DMS 273 treated with DMSO at 0.1 percent for 48 hours (cell line): Measurements from ENCODE around the gene NCBP3.
"Not testable (repeated sequence)": the region's sequence is repeated elsewhere in the genome, so short reads cannot be mapped to it uniquely, and the experiment has no call there.

Experiments
- DNase-seq: peaks from one replicate; lab custom pipeline; 2025; lab: John Stamatoyannopoulos, UW

The NCBP3 gene

DNA sequence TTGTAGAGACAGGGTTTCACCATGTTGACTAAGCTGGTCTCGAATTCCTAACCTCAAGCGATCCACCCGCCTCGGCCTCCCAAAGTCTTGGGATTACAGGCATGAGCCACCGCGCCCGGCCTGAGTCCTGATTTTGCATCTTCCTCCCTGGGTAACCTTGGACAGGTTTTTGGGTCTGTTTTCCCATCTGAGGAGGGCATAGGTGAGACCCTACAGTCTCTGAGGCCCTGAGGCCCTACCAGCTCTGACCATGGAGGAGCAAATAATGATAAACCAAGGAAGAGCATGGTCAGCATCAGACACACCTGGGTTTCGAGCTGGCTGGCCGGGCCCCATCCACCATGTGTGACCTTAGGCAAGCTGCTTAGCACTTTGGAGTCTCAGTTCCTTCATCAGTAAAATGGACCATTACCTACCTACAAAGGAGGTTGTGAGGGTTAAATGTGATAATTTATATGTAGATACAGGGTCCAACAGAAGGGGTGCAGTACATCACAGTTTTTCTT, 1.2 kb upstream of the NCBP3 start:
- no peak for DNase-seq

DNA sequence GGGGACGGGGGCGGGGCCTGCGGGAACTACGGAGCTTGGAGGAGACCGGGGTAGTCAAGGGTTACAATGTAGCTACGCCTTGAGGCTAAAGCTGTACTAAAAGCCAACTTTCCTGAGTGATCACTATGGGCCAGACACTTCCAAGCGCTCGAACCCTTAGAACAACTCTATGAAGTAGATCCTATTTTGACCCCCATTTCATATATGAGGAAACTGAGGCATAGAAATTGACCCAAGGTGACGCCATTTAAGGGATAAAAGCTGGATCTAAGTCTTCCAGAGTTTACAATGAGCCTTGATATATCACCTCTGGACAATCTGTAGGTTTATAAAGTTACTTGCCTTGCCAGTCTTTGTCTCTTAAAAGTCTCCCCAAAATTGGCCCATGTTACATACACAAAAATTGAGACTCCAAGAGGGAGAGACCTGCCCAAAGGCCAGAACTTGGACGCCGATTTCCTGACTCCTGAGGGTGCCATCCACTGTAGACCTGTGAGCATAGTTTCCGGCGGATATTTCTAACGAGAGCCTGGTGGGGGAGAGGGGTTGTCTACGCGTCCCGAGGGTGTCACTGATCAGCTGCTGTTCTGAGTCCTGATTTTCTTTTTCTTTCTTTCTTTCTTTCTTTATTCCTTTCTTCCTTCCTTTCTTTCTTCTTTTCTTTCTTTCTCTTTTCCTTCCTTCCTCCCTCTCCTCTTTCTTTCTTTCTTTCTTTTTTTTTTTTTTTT, 555 bp upstream of the NCBP3 start:
- no peak for DNase-seq

DNA sequence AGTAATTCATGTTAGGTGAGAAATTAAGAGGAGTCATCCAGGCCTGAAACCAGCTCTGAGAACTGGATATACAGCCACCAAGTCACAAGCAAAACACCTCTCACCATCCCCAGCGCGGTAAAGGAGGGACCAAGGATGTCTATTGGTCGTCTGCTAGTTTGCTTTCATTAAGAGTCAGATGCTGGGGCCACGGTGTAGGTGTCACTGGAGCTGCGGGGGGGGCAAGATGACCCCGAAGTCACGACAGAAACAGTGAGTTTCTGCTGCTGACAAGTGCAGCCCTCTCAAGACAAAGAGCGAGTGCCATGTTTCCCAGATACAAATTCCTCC, 790 bp downstream of the NCBP3 start:
- DNase-seq: no peak

DNA sequence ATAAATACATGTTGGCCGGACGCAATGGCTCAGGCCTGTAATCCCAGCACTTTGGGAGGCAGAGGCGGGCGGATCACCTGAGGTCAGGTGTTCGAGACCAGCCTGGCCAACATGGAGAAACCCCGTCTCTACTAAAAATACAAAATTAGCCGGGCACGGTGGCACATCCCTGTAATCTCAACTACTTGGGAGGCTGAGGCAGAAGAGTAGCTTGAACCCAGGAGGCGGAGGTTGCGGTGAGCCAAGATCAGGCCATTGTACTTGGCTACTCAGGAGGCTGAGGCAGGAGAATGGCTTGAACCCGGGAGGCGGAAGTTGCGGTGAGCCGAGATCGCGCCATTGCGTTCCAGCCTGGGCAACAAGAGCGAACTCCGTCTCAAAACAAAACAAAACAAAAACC, 1.5 kb downstream of the NCBP3 start:
- DNase-seq: not testable (repeated sequence)

DNA sequence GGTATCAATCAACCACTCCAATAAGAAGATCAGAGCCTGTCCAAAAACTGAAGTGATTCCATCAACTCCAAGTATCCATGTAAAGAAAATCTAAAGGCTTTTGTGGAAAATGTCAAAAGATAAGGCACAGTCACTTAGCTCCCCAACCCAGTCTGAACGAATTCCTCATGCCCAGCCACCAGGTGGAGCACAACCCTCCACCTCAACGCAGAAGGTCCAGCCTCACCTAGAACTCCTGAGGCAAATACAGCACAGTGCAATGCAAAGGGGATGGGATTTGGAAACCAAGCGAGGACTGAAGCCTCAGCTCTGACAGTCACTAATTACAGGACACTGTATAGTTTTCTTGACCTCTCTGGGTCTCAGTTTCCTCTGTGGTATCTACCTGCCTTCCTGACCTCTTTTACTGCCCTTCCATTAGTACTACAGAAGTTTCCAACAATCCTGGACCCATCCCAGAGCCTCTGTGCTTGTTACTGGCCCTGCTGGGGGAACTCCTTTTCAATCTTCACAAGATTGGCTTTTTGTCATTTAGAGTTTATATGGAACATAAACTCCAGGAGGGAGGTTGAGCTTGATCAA, 2.0 kb downstream of the NCBP3 start:
- no peak for DNase-seq

DNA sequence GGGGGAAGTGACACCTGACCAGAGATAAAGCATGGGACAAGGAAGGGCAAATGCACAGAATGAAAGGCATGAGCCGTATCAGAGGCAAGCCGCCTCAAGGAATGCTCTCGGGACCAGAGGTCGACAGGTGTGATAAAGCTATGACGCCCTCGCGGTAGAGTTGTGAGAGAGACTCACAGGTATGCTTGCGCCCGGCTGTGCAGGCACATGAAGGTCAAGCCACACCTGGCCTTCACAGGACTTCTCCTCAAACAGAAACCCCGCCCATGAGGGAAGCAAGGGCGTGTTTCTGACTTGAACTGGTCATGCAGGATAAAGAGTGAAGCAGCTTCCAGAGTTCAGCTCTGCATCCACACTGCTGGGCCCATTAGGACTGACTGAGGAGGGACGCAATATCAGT, 7.8 kb downstream of the NCBP3 start:
- DNase-seq: no peak

DNA sequence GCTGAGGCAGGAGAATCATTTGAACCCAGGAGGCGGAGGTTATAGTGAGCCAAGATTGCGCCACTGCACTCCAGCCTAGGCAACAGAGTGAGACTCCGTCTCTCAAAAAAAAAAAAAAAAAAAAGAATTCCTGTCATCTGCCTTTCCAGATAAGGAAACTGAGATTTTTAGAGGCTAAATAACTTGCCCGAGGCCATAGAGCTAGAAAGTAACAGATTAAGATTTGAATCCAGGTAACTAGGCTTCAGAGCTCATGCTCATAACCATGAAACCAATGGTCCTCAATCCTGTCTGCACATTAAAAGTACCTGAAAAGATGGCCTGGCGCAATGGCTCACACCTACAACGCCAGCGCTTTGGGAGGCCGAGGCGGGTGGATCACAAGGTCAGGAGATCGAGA, 9.5 kb downstream of the NCBP3 start:
- no peak for DNase-seq

DNA sequence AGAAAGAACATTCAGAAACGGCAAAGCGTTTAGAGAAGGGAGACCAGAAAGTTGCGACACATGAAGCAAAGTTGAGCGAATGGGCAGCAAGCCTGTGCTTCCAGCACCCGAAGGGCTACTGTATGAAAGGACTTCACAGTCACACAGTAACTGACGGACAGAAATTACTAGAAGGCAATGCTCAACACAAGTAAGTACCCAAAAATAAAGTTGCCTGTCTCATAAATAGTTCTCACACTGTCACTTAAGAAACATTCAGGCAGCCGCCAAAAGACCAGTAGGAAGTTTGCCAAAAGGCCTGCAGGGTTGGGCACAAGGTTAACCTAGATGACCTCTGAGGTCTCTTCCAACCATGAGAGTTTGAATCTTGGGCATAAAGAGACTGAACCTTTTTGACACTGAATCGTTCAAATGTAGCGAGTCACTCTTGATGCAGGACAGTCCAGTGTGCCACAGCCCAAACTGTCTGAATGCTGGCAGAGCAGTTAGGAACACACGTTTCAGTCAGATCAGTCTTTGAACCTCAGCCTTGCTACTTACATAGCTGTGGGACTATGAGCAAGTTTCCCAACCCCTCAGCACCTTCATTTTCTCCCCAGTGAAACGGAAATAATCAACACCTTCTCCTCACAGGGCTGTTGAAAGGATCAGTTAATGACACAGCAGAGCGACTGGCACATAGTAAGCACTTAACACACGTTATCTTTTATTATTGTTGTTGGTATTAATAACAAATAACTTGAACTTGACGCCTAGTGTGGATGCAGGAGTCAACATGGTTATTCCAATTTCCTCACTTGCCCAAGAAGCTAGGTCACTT, 10.4 kb downstream of the NCBP3 start:
- no peak for DNase-seq

DNA sequence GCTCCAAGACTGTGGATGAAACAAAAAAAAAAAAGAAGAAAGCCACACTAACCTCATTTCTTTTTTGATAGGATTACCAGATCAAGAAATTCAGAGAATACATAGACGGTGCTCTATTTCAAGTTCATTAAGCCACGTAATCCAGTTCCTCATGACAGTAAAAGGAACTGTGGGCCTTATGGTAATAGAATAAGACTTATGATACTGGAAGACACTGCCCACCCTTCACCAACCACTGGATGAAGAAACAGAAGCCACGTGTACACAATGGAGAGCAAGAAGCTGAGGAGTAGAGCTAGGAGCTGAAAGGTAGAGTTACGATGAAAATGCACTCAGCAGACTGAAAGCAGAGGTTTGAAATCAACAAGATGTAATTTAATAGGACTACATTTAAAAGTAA, 11.2 kb downstream of the NCBP3 start:
- no peak for DNase-seq

DNA sequence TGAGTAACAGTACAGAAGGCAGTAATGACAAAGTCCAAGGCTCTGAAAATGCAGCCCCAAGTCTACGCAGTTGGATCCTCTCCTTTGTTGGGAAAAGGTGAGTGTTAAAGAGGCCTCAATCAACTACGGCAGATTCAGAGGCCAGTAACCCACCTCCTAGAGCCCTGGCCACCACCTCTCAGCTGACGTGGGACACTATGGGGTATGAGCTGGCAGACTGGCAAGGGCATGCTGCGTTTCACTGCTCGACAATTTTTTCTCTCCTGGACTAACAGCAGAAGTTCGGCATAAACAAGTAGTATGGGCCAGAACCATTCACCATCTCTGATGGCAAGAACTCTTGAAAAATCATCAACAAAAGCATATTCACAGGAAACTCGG, 17.2 kb downstream of the NCBP3 start:
- DNase-seq: no peak

DNA sequence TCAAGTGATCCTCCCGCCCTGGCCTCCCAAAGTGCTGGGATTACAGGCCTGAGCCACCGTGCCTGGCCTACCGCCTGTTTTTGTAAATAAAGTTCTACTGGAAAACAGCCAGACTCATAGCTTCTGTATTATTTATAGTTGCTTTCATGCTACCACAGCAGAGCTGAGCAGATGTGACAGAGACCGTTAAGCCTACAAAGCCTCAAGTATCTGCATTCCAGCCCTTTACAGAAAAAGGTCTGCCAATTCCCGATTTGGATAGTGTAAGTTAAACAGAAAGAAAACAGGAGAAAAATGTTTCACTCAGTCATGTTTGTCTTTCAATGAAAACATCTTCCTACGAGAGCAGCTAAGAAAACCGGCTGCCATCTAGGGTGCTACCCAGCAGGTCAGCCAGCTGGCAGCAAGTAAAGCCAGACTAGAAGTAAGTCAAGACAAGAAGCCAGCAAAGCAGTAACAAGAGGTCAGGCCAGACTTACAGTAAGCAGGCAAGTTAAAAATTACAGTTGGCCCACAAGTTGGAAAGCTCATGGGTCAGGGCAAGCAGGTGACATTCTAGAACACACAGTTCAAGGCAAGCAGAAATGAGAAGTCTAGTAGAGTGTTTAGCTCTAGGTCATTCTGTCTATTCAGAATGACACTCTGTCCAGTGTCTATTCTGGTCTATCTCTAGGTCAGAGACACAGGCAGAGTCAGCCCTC, 17.7 kb downstream of the NCBP3 start:
- DNase-seq: no peak

DNA sequence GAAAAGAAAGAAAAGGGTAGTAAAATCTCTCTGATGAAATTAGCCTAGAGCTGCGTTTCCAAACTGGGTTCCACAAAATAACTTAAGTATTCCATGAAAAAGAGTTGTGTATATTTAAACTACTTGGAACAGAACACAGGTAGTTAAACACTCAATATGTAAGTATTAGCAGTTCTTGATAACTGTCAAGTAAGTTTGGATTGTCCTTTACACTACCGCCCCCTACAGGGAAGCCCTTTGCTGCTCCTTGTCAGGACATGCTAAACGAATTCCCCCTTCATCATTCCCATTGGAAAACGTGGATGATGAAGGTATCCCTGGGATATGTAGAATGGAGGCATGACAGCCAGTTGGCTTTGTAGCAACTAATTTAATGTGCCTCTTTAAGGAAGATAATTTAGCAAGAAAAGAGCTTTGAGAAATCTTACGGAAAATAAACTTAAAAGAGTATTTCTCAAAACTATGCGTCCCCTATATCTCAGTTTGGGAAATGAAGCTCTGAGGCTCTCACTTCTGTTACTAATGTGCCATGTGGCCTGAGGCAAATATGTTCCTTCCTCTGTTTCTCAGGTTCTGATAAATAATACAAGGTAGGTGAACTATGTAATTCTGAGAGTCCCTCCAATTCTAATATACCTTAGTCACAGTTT, 18.8 kb downstream of the NCBP3 start:
- peak; percentile 14 for DNase-seq

DNA sequence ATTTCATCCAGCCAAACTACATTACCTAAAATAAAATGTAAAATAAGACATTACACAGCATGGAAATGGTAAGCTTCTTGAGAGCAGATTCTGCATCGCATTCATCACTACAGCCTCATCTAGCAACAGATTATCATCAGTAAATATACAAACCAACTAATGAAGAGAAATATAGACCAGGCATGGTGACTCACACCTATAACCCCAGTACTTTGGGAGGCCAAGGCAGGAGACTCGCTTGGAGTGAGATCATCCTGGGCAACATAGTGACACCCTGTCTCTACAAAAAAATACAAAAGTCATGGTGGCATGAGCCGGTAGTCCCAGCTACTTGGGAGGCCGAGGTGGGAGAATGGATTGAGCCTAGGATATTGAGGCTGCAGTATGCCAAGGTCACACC, 19.9 kb downstream of the NCBP3 start:
- DNase-seq: no peak

DNA sequence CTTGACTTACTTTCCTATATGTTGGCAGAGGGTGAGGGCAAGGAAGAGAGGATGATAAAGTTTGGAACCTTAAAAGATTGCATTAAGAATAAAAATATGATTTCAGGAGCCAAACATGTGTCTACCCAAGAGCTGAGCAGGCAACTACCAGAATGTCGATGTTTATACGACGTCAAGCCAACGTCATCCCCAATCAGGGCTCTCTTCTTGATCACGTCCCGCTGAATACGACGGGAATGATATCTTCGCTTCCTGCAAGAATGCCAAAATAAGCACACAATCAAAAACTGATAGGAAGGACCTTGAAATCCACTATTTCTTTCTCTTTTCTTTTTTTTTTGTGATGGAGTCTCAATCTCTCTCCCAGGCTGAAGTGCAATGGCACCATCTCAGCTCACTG, 24.9 kb downstream of the NCBP3 start:
- no peak for DNase-seq

DNA sequence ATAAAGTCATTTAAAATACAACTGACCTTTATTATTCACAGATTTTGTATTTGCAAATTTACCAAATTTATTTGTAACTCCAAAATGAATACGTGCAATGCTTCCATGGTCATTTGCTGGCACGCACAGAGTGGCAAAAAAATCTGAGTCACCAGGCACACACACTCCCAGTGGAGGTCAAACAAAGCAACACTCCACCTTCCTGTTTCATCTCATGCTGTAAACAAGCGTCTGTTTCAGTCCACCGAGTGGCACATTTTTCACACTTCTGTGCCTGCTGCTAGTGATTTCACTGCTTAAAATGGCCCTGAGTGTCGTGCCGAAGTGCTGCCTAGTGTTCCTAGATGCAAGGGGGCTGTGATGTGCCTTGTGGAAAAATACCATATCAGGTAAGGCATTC, 27.3 kb downstream of the NCBP3 start:
- no peak for DNase-seq

DNA sequence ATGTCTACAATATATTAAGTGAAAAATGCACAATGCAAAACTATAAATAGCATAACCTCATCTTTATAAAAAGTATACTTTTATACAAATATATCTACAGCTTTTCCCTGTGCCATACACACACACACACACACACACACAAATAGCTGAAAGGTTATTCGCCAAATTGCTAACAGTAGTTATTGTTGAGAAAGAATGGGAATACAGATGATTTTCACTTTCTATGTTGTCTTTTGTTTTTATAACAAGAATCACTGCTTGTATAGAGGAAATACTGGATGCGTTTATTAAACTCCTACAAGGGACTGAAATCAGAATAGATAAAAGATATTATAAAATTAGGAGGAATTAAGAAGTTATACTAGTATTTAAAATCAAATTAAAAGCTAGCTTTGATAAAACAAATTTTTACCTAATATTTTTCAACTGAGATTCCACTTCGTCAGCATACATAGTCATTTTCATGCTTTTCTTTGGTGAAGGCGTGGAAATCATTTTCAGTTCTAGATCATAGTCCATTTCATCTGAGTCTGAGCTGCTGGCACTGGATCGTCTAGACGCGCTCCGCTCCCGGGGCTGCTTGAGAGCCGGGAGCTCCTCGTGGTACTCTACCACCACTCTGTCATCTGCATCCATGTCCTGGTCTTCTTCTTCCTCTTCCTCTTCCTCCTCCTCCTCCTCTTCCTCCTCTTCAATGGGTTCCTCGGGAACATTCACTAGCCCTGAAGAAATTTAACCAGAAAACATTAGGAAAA, 28.0 kb downstream of the NCBP3 start:
- no peak for DNase-seq

DNA sequence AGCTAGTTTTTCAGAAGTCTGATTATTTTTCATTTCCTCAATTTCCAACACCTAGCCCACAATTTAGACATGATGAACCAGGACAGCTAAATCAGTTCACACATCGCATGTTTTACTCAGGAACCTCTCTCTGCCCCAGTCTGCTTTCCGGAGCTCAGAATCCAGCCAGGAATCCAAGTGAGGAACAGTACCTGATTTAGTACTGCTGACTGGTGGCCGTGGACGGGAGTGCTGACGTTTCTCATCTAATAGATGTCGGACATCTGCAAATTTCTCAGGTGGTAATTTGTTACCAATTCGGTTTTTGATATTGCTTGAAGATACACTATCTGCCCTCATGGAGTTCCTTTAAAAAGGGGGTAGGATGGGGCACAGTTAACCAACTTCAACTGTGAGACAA, 30.1 kb downstream of the NCBP3 start:
- DNase-seq: no peak

DNA sequence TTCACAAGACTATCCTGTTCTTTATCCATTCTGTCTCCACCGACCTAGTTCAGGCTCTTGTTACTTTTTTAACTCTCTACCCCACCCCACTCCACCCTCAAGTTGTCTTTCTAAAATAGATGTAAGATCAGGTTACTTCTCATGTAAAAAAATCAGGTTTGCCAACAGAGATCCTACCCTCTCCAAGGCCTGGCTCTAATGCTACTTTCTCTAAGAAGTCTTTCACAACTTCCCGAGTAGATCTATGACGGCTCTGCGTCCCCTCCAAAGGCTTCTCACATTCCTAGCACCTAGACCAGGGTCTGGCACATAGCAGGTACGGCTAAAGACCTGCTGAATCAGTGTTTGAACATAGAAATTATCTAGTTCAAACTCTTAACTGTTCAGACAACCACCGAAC, 30.9 kb downstream of the NCBP3 start:
- no peak for DNase-seq

DNA sequence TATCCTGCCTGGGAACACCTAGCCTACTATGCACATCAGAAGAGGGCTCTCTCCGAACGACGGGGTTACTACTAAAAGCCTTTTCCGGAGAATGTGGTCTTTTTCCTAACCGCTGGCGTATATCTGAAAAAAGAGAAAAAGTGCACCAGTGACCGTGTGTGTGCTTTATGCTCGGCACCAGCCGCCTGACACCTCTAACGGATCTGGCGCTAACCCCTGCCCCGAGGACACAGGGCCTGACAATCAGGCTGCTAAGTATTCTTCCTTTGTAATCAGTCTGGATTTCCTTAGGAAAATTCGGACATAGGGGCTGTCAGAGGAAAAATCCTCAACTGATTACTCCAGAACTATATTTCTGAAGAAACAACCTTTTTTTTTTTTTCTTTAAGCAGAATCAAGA, 31.7 kb downstream of the NCBP3 start:
- no peak for DNase-seq

DNA sequence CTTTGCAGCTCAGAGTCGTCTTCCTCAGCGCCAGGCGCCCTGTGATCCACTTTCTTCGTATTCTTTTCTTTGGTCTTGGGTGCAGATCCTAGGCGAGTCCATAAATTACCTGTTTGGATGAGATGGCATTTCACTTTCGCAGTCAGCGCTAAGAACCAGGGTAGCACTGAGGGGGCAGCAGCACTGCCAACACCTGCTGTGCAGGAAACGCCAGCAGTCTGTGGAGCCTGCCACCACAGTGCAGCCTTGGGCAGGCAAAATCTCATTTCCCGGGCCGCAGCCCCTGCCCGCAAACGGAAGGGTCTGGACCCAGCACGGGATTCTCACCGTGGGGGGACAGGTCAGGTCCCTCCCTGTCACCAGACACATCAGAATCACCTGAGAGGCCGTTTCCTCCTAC, 32.9 kb downstream of the NCBP3 start:
- DNase-seq: no peak

DNA sequence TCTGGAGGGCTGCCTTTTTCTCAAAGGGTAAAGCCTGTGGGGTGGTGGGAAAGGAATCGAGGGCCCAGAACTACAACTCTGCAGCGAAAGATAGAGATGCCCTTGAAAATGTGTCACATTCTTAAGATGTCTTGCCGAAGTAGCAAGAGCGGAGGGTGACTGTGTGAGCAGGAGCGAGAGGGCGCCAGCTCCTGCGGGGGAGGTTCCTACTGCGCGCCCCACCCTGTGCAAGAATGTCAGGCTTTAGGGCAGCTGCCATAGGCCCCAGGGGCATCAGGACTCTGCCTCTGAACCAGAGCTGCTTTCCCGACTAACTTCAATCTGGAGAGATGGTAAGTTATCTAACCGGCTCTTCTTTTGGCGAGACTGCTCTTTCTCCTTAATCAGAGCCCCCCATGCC, 33.3 kb downstream of the NCBP3 start:
- DNase-seq: no peak
